Keratinocyte (primary cell): ENCODE measurements around the gene ADAM33. TPM values are rescaled to one million over a fixed set of nuclear protein-coding genes. Genes with fewer than 3 reads are reported as not detected.

Experiments
- DNase-seq: peaks from one replicate; pipeline ENCODE4 v3.0.0-alpha.2; 2011; ENCODE audit warnings: low read depth, missing footprints, low spot score
- FAIRE-seq: peaks from 2 replicates; lab custom pipeline; 2011; peaks lifted over from hg19 to GRCh38; lab: Jason Lieb, UNC
- H2AFZ ChIP-seq: 2 replicates; pipeline ENCODE4 v1.6.0; 2012; ENCODE audit warnings: low read length, control low read depth, inconsistent platforms; ENCODE audit not compliant: control insufficient read depth
- H3K27ac ChIP-seq: 2 replicates; pipeline ENCODE4 v1.5.1; 2011; ENCODE audit warnings: low read length; ENCODE audit not compliant: control insufficient read depth, insufficient read depth
- H3K27me3 ChIP-seq: 3 replicates; pipeline ENCODE4 v1.6.0; 2011; ENCODE audit warnings: low read length; ENCODE audit not compliant: control insufficient read depth, insufficient read depth; ENCODE audit errors: extremely low read depth
- H3K36me3 ChIP-seq, 2 experiments: 2 replicates in 1 of 2; 3 replicates in 1 of 2; pipeline ENCODE4 v1.5.1; 2011; ENCODE audit warnings: low read length in 2 of 2, mild to moderate bottlenecking in 1 of 2; ENCODE audit not compliant: control insufficient read depth in 2 of 2, insufficient read depth in 2 of 2; ENCODE audit errors: extremely low read depth in 1 of 2
- H3K4me1 ChIP-seq: 3 replicates; pipeline ENCODE4 v1.5.1; 2011; ENCODE audit warnings: low read length; ENCODE audit not compliant: control insufficient read depth, insufficient read depth; ENCODE audit errors: extremely low read depth
- H3K4me2 ChIP-seq: 3 replicates; pipeline ENCODE4 v1.6.0; 2011; ENCODE audit warnings: low read depth, low read length; ENCODE audit not compliant: control insufficient read depth, insufficient read depth; ENCODE audit errors: extremely low read depth
- H3K4me3 ChIP-seq, 3 experiments: fragments of 200-600 bp in 1 of 3; sonication (generic) in 1 of 3; 2 replicates in 2 of 3; 3 replicates in 1 of 3; pipeline ENCODE4 v1.5.1; 2011 to 2016; ENCODE audit warnings: low read length in 3 of 3, mild to moderate bottlenecking in 3 of 3, control low read depth in 2 of 3, inconsistent platforms in 1 of 3, low read depth in 1 of 3, mixed read lengths in 1 of 3, mixed run types in 1 of 3, moderate library complexity in 1 of 3; ENCODE audit not compliant: control insufficient read depth in 2 of 3, insufficient read depth in 2 of 3; ENCODE audit errors: extremely low read depth in 1 of 3
- H3K79me2 ChIP-seq: 2 replicates; pipeline ENCODE4 v1.6.0; 2012; ENCODE audit warnings: low read length; ENCODE audit not compliant: control insufficient read depth, insufficient read depth
- H3K9ac ChIP-seq: 3 replicates; pipeline ENCODE4 v1.6.0; 2011; ENCODE audit warnings: low read length; ENCODE audit not compliant: control insufficient read depth, insufficient read depth; ENCODE audit errors: extremely low read depth
- H3K9me1 ChIP-seq: 3 replicates; pipeline ENCODE4 v1.6.0; 2011; ENCODE audit warnings: low read length; ENCODE audit not compliant: control insufficient read depth, insufficient read depth; ENCODE audit errors: extremely low read depth
- H3K9me3 ChIP-seq: 2 replicates; pipeline ENCODE4 v1.5.1; 2012; ENCODE audit warnings: low read depth, low read length; ENCODE audit not compliant: control insufficient read depth
- H4K20me1 ChIP-seq: 3 replicates; pipeline ENCODE4 v1.6.0; 2011; ENCODE audit warnings: low read length; ENCODE audit not compliant: control insufficient read depth, insufficient read depth; ENCODE audit errors: extremely low read depth
- CTCF ChIP-seq, 3 experiments: IDR thresholded peaks in 1 of 3; conservative IDR thresholded peaks in 1 of 3; optimal IDR thresholded peaks in 1 of 3; 2 replicates in 2 of 3; 3 replicates in 1 of 3; pipeline versions ENCODE3 to v1.5.1; 2011; ENCODE audit warnings: low read length in 3 of 3, mild to moderate bottlenecking in 3 of 3, moderate library complexity in 2 of 3, control low read depth in 1 of 3, inconsistent platforms in 1 of 3; ENCODE audit not compliant: insufficient read depth in 2 of 3; ENCODE audit errors: extremely low read depth in 1 of 3
- EZH2 ChIP-seq: IDR thresholded peaks from one replicate; pipeline ENCODE4 v1.6.1; 2012; ENCODE audit warnings: inconsistent platforms, mild to moderate bottlenecking, low read length, moderate library complexity
- dilution Hi-C: fragments of 300-500 bp; cut with MboI; formaldehyde crosslinking; loops from one replicate; pipeline ENCODE4 v1.7.0; 2020; ENCODE audit warnings: low sequenced_read_pairs; ENCODE audit not compliant: extremely low pct_ligation_motif_present
- polyA plus RNA-seq, 5 experiments: library from polyadenylated mRNA; depleted of rRNA in 3 of 5; stranded (reverse) in 3 of 5; stranded (forward) in 1 of 5; unstranded in 1 of 5; fragments of >200 nt; gene quantifications; 1 replicate in 1 of 5; 2 replicates in 3 of 5; 3 replicates in 1 of 5; pipeline versions ENCODE4 v1.2.1 to v1.2.3, GENCODE V29; 2011 to 2012; ENCODE audit warnings: missing spikeins in 2 of 5, low read depth in 1 of 5, low replicate concordance in 1 of 5

ADAM33 gene
- polyA plus RNA-seq, 1 donor (not counting 4 experiments of a cell fraction or from before 2014, with no cell fraction given): not detected

GRCh38 chr20:3716195-3716834, 34.5 kb upstream of the ADAM33 start:
- TF ChIP-seq EZH2: no peak
- peak; percentile 76 to 80 (median 79) for TF ChIP-seq CTCF (optimal IDR thresholded peaks at IDR 0.05 in 1 of 3, IDR thresholded peaks at IDR 0.05 in 1 of 3, conservative IDR thresholded peaks at IDR 0.05 in 1 of 3; ENCODE audit: extremely low read depth in 1 of 3, insufficient read depth in 2 of 3, low read length in 3 of 3)
- H3K4me2 ChIP-seq: no peak overlapping the region
- no peaks in the 10 kb centered on the region for H3K9me1 ChIP-seq
- FAIRE-seq (no peak), DNase-seq (no peak)
- H4K20me1 ChIP-seq: no peaks in the 10 kb centered on the region
- H2AFZ ChIP-seq: no peak overlapping the region
- H3K36me3 ChIP-seq: no peaks in the 10 kb centered on the region
- no peaks in the 10 kb centered on the region for H3K27me3 ChIP-seq
- dilution Hi-C loops: no loop called here
- no peaks in the 10 kb centered on the region for H3K79me2 ChIP-seq
- H3K4me3 ChIP-seq: no peak overlapping the region
- no peak overlapping the region for H3K9ac ChIP-seq
- H3K27ac ChIP-seq: no peak overlapping the region
- H3K9me3 ChIP-seq: no peaks in the 10 kb centered on the region
- H3K4me1 ChIP-seq: no peaks in the 10 kb centered on the region

GRCh38 chr20:3714092-3714491, 32.3 kb upstream of the ADAM33 start:
- Histone ChIP-seq H3K9me1 (no peaks in the 10 kb centered on the region), H3K4me1 (no peaks in the 10 kb centered on the region), H2AFZ (no peak overlapping the region), H3K27me3 (no peaks in the 10 kb centered on the region), H3K4me2 (no peak overlapping the region), H4K20me1 (no peaks in the 10 kb centered on the region), H3K4me3 (no peak overlapping the region), H3K79me2 (no peaks in the 10 kb centered on the region), H3K27ac (no peak overlapping the region), H3K9me3 (no peaks in the 10 kb centered on the region), H3K36me3 (no peaks in the 10 kb centered on the region), H3K9ac (no peak overlapping the region)
- FAIRE-seq: no peak
- TF ChIP-seq CTCF (optimal IDR thresholded peaks at IDR 0.05 in 1 of 3, IDR thresholded peaks at IDR 0.05 in 1 of 3, conservative IDR thresholded peaks at IDR 0.05 in 1 of 3; ENCODE audit: extremely low read depth in 1 of 3, insufficient read depth in 2 of 3, low read length in 3 of 3) (no peak), EZH2 (no peak)
- DNase-seq: no peak
- dilution Hi-C loops: no loop called here
